Posterior cingulate gyrus (tissue), 11 donors: ENCODE measurements around the gene CHERP.
A peak's percentile ranks its signal among the peaks of the same experiment; 100 is the strongest.
"Not testable (repeated sequence)": the region's sequence is repeated elsewhere in the genome, so short reads cannot be mapped to it uniquely, and the experiment has no call there.

ENCODE experiments used
- DNase-seq, 10 donors: peaks; one replicate each; pipeline versions ENCODE4 v3.0.0 to v3.0.0-alpha.2; 2020 to 2021; ENCODE audit warnings: mixed read lengths in 3 of 10
- intact Hi-C: fragments of 100-400 bp; cut with DNase I; formaldehyde crosslinking; loops from one replicate; pipeline ENCODE4 v1.15.1; 2023

CHERP gene

DNA sequence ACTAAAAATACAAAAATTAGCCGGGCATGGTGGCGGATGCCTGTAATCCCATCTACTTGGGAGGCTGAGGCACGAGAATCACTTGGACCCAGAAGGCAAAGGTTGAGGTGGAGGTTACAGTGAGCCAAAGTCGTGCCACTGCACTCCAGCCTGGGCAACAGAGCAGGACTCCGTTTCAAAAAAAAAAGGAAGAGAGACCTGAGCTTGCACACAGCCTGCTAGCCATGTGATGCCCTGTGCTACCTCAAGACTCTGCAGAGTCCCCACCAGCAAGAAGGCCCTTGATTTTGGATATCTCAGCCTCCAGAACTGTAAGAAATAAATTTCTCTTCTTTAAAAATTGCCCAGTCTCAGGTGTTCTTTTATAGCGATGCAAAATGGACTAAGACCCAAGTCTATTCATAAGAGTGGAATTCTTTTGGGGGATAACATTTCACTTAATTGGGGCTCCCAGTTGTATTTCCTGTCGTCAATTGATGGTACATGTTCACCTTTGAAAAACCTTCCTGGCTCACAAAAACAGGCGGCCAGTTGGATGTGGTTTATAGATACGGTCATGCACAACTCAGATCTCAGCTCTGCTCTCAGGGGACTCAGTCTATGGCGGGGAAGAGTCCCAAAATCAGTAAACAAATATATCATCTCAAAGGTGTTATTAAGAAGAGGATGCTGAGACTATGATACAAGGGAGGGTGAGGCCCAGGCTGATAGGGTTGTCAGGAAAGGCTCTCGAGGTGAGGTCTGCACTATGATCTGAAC, 2.4 kb upstream of the CHERP start:
- no peak for DNase-seq
- intact Hi-C loops = loop anchor here (5.0 kb wide), 1 partner anchor 47 kb away; the partner anchor contains the start of genes C19orf44 and CALR3

DNA sequence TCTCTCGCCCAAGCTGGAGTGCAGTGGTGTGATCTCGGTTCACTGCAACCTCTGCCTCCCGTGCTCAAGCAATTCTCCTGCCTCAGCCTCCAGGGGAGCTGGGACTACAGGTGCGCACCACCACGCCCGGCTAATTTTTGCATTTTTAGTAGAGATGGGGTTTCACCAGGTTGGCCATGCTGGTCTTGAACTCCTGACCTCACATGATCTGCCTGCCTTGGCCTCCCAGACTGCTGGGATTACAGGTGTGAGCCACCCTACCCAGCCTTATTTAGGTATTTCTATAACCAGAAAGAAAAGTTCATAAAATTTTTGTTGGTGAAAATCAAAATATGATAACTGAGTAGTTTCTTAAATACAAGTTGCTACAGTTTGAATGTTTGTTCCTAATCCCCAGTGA, 1.5 kb upstream of the CHERP start:
- intact Hi-C loops = loop anchor here (5.0 kb wide), 1 partner anchor 46 kb away; the partner anchor contains the start of genes C19orf44 and CALR3
- not testable (repeated sequence) for DNase-seq

DNA sequence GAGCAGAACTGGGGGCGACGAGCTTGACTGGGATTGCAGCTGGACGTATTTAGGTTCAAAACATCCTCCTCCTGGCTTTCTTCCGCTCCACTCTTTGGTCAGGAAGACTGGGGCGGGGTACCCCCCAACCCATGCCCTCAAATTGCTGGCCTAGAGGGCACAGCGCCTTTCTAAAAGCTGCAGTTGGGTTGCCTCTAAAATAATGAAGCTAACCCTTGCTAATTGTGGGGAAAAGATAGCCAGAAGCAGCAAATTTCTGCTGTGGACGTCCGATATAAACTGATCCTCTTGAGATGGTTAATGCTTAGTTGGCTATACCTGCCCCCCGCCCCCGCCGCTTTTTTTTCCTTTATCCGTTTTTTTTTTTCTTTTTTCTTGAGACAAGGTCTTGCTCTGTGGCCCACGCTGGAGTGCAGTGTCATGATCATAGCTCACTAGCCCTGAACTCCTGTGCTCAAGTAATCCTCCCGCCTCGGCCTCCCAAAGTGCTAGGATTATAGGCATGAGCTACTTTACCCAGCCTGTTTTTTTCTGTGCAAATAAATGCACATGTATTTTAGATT, 754 bp upstream of the CHERP start:
- intact Hi-C loops = loop anchor here (1.0 to 5.0 kb wide), 3 partner anchors 46 to 117 kb away; partner anchors contain the start of genes C19orf44, CALR3, MED26 and SMIM7
- peak in 1 of 10 donors; percentile 87 for DNase-seq

DNA sequence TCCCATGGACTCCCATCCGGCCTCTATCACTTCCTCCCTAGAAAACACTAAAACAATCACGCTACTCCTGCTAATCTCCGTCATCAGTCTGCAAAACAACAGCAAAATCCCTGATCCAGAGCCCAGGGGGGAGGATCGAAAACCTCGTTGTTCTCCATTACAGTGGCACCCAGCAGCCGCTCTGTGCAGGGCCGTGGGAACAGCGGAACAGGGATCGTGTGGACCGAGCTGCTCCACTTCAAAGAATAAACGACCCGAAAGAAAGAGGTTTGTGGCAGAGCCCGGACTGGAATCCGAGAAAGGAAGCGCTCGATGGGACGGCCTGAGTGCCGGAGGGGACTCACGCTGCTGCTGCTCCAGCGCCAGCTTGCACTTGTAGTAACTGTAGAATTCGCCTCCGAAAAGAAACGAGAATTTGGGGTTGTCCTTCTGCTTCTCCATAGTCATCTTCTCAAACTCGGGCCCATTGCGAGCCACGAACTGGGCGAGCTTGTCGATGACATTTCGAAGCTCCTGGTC, 652 bp downstream of the CHERP start:
- intact Hi-C loops = loop anchor here (1.0 to 5.0 kb wide), 3 partner anchors 44 to 119 kb away; partner anchors contain the start of genes C19orf44, CALR3, MED26 and SMIM7
- DNase-seq = no peak

DNA sequence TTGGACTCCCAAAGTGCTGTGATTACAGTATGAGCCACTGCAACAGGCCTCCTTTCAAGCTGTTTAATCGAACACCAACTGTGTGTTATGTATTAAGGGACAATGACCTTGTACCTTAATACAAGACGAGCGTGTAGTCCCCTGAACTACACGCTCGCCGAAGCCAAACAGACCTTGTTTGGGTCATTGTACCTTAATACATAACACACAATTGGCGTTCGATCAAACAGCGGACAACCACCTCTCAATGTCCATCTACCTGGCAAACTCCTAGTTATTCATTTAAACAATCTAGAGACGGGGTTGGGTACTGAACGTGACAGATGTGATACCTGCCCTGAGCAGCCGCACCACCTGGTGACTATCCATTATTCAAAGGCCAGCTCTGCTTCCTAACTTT, 1.3 kb downstream of the CHERP start:
- intact Hi-C loops = loop anchor here (5.0 kb wide), 1 partner anchor 44 kb away; the partner anchor contains the start of genes C19orf44 and CALR3
- DNase-seq = no peak

DNA sequence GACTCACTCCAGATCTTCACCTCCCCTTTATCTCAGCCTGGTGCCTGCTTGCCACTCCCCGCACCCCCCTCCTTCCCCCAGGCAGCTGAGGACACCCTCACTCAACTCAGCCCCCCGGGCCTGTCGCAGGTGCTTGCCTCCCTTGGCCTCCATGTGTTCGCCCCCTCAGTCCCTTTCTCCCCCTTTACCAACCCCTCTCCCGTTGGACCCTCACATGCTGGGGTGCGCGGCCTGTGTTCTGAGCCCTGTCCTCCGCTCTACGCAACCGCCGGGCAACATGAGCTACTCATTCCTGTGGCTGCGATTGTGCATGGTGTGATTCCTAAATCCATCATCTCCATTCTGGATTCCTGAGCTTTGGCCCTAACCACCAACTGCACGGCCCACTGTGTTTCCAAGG, 5.1 kb downstream of the CHERP start:
- intact Hi-C loops = no loop called here

DNA sequence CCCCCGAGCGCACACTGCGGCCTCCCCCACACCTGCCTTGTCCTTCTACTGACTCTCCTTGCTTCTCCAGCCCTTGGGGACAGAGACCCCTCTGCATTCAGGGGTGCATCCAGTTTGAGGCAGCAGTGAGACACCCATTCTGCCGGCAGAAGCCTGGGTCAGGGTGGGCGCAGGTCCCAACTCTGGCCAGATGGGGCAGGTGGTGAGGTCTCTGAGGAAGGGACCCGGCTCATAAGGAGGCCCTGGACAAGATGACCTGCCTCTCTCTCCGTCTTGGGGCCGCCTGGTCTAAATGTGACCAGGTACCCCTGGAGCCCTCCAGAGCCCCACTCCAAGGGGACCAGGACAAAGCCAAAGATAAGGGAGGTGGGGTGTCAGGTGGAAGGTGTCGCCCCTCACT, 6.1 kb downstream of the CHERP start:
- no peak for DNase-seq
- intact Hi-C loops = no loop called here

More for the DNA sequence above, 5.1 kb downstream of the CHERP start:
- DNase-seq = no peak

DNA sequence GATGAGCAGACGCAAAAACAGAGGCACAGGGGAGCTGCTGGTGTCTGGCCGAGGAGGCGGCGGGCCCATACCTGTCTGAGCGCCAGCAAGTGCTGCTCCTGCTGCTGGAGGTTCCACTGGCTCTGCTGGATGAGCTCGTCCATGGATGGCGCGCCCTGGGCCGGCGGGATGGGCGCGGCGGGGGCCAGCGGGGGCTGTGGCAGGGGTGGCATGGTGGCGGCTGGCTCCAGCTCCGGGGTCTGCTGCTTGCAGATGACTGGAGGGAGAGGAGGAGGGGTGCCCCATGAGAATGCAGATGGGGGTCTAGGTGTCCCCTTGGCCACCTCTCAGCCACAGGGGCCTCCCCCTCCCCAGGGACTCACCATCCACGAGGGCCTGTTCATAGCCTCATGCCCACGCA, 6.9 kb downstream of the CHERP start:
- intact Hi-C loops = no loop called here
- DNase-seq = no peak

DNA sequence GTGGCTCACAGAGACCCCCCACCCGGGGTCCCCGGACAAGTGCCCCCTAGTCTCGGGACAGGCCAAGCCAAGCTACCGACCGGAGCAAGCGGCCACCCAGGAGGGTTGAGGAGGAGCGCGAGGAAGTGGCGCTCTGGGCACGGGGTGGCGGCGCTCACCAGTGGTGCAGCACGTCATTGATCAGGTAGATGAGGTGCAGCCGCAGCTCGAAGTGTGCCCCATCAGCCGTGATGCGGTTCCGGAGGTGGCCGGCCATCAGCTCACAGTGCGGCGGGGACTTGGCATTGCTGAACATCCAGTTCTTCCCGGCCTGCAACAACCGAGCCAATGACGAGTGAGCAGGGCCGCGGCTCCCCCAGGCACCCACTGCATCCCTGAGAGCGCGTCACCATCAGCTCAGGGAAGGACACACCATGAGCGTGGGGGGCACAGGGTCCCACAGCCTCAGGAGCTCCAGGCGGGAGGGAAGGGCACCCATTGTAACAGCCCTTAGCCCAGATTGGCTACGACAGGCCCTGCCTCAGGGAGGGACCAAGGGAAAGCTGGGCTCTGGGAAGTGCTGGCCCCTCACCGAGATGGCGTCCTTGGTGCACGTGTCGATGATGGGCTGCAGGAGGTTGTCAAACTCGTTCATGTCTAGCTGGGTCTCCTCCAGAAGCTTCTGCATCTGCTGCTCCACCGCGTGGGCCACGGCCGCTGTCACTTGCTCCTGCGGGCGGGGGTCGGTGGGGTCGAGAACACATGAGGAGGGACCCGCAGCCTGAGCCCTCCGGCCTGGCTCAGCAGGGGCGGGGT, 9.6 kb downstream of the CHERP start:
- intact Hi-C loops = no loop called here
- no peak for DNase-seq

DNA sequence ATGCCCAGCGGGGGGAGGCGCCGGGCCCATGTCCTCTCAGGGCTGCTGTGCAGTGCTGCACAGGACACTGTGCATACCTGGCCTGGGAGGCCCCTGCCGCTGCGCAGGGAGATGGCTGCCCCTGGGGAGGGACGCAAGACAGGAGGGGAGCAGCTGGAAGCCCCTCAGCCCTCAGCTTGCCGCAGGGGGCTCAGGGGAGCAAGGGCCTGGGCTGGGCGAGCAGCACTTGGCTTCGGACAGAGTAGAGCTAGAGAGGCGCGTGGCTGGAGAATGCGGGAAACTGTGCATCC, 10.9 kb downstream of the CHERP start:
- no peak for DNase-seq
- intact Hi-C loops = no loop called here

DNA sequence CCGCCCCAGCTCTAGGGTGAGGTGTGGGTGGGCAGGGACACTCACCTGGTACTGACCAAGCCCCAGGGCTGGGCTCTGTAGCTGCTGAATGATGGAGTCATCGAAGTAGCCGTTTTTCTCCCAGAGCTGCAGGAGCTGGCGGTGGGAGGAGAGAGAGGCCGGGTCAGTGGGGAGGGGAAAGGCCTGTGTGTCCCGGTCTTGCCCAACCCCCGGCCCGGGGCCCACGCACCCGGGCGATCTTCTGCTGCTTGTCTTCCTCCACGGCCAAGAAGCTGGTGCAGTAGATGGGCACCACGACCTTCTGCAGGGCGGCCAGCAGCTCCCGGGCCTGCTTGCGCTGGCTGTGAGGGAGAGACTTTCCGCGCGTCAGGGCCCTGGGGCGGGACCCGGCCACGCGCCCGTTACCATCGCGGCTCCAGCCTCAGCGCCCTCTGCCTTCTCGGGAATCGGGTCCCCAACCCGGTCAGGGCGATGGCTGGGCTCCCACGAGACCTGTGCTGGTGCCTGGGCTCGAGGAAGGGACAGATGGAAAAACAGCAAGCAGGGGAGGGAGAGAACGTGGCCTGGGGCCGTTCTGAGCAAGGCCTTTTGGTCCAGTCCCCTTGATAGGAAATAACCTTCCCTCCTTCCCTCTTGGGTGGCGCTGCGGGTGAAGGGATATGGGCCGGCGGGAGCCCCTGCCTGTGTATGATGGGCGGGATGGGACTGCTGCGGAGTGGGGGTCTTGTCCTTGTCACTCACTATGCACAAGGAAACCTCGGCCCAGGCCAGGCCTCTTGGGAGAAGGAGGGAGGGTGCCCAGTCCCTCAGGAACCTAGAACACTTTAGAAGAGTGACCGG, 11.5 kb downstream of the CHERP start:
- DNase-seq = no peak
- intact Hi-C loops = no loop called here

DNA sequence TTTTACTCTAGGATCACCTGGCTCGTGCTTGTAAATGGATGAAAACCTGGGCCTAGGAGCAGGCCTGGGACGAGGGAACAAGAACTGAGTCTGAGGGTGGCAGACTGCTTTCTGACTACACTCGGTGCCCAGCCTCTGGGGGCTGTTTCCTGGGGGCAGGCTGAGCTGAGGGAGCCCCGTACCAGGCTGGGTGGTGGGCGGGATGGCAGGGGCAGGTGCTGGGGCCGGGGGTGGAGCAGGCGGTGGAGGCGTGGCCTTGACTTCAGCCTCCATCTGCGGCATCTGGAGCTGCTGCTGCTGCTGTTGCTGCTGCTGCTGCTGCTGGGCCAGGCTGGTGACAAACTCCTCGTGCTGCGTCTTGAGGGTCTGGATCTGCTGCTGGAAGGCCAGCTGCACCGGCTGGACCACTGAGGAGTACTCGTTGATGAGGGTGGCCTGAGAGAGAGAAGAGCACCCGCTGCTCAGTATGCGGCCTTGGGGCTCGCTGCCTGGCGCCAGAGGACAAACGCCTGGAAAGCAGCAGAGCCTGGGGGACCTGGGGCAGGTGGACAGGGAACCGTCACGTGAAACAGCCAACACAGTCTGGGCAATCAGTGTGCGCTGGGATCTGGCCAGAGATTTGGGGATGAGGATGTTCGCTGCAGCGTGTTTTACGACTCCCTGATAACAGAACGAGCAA, 12.6 kb downstream of the CHERP start:
- intact Hi-C loops = no loop called here
- no peak for DNase-seq

DNA sequence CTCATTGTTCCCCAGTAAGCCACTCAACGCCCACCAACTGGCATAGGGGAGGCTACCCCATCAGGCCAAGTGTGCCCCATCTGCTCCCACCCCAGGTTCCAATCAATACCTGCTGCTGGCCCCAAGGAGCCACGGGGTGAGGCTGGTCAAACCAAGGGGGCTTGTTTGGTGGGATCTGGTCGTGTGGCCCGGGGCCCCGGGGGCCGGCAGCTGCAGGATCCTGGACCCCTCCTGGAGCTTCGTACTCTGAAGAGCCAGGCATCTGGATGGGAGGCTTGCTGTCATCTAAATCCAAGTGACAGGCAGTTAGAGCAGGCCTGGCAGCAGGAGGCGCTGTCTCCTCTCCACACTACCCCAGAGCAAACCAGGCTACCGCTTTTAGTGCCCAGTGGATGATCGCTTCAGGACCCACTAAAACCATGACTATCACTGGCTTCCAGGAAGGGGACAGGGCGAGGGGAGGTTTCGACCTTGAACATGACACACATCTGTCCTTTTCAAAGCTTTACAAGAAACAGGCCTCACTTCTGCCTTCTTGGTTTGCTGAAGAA, 14.2 kb downstream of the CHERP start:
- intact Hi-C loops = no loop called here
- no peak for DNase-seq

DNA sequence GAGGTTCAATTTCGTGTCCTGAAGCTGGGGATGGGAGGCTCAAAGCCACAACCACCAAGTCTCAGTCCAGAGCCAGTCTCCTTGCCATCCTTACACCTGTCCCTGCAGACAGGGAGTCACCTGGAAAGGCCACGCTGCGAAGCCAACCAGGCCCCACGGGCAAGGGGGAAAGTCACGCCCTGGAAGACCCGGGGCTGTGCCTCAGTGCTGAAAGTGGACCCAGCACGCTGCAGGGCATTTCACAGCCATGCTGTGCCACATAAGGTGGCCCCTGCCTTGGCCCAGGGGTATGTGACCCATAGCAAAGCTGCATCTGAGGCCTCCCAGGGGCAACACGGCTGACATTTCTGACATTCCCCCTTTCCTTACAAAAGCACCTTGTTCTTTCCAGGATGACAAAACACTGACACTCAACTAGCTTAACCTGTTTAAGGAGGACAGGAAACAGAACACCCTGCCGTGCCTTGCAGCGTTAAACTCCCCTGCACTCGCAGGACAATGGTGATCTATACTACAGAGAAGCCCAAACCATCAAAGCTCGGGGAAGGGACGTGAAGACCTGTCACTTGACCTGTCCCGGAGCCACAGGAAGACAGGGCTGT, 14.8 kb downstream of the CHERP start:
- DNase-seq = no peak
- intact Hi-C loops = no loop called here

DNA sequence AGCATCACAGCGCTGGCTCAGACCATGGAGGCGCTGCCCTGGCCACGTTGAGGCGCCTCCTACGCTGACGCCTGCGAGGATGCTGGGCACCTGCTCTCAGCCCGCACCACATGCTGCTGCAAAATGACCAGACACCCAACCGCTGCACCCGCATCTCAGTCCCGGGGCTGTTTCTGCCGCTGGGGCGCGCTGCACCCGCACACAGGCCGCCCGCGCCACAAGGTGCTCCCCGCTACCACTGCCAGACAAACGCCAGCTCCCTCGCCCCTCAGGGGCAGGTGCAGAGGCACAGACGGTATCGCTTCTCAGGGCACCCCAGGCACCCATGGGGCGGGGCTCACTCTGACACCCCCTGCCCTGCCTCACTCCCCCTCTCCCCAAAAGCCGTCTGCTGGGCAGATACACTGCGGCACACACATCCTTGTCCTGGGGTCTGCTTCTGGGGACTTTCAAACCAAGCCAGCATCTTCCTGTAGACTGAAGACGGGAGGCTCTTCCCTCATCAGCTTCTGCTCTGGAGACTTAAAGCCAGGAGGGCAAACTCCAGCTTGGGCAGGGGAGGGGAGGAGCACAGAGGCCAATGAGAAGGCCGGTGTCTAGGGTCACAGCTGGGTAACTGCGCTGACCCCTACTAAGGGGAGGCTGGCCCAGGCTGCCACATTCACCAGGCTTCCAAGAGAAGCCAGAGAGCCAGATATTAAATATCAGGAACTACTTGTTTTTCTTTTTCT, 16.3 kb downstream of the CHERP start:
- no peak for DNase-seq
- intact Hi-C loops = no loop called here

DNA sequence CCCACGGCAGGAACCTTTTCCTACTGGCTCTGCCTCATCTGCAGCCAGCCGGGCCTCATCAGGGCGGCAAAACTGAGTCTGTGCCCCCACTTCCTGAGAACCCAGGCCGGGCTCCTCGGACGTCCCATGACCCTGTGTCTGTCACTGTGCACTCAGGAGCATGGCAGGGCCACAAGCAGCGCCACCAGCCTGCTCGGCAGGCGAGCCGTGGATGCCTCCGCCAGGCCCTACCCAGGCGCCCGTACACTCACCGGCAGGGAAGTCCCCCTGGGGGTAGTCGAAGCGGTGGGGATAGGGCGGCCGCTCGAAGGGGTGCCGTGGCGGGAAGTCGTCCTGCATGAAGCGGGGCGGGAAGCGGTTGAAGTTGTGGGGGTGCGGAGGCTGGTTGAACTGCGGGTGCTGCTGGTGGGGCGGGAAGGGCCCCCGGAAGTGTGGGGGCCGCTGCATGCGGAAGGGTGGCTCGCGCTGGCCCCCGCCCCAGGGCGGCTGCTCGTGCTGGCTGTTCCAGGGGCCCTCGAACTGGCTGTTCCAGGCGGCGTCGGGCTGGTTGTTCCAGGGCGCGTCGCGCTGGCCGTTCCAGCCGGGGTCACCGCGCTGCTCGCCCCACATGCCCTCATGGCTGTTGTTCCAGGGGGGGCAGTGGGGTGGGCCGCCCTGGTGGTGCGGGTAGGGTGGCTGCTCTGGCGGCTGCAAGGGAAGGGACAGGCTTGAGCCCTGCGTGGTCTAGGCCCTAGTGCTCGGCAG, 17.1 kb downstream of the CHERP start:
- intact Hi-C loops = no loop called here
- DNase-seq = no peak

DNA sequence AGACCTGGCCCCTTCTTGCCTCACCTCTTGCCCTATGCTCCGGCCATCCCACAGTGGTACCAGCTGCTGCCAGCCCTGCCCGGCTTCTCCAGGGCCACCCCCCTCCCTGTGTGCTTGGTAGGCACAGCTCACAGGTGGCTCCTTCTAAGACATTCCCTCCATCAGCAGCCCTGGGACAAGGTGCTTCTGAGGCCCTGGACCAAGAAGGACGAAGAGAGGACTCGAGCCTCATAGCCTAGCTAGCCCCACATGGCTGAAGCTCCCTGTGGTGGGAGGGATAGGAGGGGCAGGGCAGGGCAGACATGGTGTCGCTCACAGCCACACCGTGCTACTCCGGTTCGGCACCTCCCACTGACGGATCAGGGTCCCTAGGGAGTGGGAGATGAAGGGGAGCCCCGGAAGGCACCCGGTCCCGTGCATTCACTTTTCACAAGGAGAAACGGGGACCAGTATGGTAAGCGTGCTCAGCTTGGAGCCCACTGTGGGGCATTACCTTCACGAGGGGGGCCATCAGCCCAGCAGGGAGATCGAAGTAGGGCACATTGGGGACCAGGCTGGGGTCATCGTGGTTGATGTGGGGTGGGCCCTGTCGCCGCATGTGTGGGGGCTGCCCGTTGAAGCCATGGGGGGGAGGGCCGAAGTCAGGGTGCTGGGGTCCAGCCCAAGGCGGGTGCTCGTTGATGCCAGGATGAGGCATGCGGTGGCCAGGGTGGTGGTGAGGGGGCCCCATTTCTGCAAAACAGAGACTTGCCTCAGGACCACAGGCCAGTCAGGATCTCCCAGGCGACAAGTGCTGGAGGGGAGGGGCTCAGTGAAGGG, 19.5 kb downstream of the CHERP start:
- intact Hi-C loops = no loop called here
- no peak for DNase-seq
